COLO668 (cell line): ENCODE data around the gene TMEM164.
"Not testable (repeated sequence)": the region's sequence is repeated elsewhere in the genome, so short reads cannot be mapped to it uniquely, and the experiment has no call there.

Source experiments
- DNase-seq: peaks from one replicate; lab custom pipeline; 2025; ENCODE audit not compliant: unreplicated experiment; lab: John Stamatoyannopoulos, UW

The TMEM164 gene

DNA sequence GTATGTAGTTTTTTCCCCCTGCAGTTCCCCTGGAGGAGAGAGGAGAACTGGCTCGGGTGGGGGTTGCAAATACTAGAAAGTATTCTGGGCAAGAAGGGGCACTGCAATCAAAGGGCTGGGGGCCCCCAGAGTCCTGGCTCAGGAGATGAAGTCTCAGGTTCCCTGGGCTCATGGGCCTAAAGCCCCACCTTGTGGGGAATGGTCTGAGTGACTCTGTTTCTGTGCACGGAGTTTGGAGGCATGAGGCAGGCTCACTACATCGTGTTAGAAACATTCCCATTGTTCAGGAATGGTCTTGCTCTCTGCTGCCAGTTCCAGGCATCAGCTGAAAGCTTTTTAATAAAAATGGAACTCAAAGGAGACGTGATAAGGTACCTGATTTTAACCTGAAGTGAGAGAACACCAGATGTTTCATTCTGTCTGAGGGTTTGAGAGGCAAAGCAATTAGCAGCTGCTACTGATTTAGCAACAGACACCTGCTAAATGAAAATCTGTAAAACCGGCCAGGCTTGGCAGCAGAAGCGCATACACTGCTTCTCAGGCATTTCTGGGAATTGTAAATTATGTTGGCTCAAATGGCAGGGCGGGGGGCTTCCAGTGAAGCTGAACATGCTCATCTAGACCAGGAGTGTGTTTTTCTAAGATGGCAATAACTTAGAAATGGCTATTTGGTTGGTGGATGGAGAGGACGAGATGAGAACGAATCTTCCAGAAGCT lies 122.7 kb downstream of the TMEM164 start:
- peak; percentile 1 for DNase-seq

DNA sequence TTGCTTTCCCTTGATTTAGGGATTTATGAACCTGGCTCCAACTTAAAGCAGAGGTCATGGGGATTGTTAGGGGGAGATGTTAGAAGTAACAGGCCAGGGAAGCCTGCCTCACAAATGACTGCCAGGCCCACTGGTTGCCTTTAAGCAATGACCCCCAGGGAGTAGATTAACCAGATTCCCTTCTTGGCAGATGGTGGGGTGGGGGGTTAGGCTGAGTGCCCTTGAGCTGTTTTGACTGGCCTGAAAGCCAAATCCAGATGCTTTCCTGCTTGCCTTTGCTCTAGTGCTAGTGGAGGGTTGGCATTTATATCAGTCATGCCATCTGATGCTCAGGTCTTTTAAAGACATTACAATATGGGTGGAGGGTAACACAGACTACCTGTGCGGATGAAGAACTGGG lies 128.1 kb downstream of the TMEM164 start:
- no peak for DNase-seq

GRCh38 chrX:110132450-110133114 lies 129.7 kb downstream of the TMEM164 start:
- no peak for DNase-seq

- DNase-seq = no peak
Measured at GRCh38 chrX:110133735-110134370, 130.9 kb downstream of the TMEM164 start.

DNA sequence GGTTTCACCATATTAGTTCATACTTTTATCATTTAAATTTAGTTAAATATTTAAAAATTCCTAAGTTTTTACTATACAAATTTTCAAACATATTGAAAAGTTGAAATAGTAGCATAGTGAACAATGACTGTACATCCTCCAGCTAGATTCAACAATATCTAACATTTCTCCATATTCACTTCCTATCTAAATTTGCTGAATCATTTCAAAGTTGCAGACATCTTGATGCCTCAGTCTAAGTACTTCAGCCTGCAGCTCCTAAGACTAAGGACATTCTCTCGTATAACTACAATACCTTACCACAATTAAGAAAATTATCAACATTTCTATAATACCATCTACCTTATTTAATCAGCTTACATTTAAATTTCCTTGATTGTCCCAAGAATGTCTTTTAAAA lies 132.7 kb downstream of the TMEM164 start:
- no peak for DNase-seq

GRCh38 chrX:110136136-110136535 lies 133.2 kb downstream of the TMEM164 start:
- DNase-seq = no peak

DNA sequence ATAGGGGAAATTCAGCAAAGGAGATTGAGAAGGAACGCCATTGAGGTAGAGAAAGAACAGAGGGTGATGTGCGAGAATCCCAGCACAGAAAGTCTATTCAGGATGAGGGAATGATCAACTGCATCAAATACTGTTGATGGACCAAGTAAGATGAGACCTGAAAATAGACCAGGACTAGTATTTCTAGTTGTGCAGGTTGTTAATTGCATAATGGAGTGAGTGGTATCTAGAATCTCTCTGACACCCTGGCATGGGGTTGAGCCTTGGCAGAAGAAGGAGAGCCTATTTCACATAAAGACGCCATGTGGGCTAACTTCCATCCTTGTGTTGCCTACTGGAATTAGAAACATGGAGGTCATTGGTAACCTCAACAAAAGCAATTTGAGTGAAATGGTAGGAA lies 135.6 kb downstream of the TMEM164 start:
- DNase-seq = no peak

DNA sequence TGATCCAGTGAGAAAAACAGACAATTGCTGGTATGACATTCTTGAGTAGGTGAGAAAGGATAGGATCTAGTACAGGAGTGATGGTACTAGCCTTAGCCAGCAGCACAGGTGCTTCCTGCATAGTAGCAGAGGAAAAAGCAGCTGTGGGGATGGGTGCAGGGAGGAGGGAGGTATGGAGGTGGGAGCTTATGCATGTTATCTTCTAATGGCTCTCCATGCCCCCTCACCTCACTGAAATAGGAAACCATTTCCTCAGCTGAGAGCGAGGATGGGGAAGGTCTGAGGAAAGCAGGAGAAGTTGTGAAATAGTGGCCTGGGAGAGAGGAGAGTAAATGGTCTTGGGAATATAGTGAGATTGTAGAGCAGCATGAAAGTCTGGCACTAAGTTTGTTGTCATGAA lies 136.3 kb downstream of the TMEM164 start:
- no peak for DNase-seq

DNA sequence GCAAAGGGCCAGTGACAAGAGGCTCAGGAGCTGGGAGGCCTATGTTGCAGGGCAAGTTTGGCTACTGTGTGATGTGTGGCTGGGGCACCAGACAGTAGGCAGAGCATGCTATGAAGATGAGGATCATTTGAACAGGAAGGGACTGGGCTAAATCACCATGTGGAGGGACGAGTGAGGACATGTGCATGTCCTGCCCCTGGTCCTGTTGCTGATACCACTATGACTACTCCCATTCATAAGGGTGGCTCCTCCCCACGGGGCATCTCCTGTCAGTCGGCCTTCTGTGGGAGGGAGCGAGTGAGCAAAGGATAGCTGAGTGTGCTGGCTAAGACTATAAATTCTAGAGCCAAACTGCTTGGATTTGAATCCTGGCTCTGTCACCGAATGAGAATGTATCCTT lies 139.2 kb downstream of the TMEM164 start:
- DNase-seq = no peak

DNA sequence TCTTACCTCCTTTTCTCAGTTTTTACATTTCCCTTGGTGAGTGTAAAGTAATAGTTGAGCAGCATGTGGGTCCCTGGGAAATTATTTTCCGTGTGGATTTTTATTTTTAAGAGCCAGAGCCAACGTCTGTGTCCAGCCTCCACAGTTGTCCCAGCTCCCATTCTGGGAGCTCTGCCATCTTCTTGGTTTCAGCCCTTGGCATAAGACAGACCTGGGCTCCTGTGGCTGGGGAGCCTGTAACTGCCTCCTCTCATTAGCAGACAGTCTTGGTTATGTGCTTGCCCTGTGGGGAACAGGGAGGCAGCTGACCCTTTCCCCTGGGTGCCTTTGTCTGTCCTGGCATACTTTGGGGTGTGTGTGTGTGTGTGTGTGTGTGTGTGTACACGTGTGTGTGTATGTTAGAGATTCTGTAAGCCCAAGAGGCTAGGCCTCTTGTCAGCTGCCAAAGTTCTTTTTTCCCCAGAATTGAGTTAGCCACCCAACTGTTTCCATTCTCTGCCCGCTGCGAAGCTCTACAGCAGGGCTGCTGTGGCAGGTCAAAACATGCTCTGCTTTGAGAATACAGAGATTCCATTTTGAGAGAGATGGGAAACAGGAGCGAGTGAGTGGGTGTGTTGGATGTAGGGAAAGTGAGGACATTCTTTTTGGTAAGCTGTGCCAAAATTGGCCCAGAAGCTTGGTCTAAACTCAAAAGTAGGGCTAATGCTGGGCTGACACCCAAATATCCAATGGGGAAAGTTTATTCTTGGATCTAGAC lies 140.7 kb downstream of the TMEM164 start:
- no peak for DNase-seq

GRCh38 chrX:110145311-110145710 lies 142.4 kb downstream of the TMEM164 start:
- DNase-seq = no peak

DNA sequence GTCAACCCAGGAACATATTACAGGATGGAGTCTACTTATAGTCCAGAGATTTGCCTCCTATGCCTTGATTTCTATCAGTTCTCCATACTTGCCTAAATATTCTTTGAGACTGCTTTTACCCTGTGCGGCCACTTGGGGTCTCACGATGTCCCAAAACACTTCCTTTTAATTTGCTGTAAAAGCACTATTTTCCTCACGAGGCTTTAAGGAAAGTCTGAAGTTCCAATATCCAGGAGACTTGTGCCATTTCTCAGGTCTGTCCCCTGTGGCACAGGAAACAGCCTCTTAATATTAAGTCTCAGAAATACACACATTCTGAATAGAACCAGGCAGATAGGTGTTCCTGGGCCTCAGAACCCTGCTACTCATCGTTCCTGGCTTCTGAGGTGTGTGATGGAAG lies 142.9 kb downstream of the TMEM164 start:
- DNase-seq = peak; percentile 1

- DNase-seq = peak; percentile 28
Measured at GRCh38 chrX:110146521-110146920, 143.6 kb downstream of the TMEM164 start.

GRCh38 chrX:110153244-110153643 lies 150.3 kb downstream of the TMEM164 start:
- DNase-seq = no peak

GRCh38 chrX:110153896-110154295 lies 151.0 kb downstream of the TMEM164 start:
- no peak for DNase-seq

DNA sequence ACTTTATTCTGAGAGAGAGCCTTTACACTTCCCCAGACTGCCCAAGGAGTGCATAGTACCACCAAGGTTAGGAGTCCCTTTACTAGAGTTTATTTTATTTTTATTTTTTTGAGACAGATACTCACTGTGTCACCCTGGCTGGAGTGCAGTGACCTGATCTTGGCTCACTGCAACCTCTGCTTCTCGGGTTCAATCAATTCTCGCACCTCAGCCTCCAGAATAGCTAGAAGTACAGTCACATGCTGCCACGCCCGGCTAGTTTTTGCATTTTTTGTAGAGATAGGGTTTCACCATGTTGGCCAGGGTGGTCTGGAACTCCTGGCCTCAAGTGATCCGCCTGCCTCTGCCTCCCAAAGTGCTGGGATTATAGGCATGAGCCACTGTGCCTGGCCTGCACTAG lies 151.4 kb downstream of the TMEM164 start:
- not testable (repeated sequence) for DNase-seq

DNA sequence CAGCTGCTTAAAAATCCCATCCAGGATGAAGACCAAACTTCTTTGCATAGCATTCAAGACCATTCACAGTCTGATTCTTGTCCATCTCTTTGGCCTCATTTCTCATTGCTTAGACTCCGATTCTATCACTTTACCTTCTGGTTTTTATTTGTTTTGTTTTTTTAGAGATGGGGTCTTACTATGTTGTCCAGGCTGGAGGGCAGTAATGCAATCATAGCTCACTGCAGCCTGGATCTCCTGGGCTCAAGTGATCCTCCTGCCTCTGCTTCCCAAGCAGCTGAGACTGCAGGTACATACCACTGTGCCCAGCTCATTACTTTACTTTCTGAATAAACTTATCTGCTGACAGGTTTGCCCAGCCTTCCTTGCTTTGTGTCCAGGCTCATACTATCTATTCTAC lies 152.8 kb downstream of the TMEM164 start:
- no peak for DNase-seq

DNA sequence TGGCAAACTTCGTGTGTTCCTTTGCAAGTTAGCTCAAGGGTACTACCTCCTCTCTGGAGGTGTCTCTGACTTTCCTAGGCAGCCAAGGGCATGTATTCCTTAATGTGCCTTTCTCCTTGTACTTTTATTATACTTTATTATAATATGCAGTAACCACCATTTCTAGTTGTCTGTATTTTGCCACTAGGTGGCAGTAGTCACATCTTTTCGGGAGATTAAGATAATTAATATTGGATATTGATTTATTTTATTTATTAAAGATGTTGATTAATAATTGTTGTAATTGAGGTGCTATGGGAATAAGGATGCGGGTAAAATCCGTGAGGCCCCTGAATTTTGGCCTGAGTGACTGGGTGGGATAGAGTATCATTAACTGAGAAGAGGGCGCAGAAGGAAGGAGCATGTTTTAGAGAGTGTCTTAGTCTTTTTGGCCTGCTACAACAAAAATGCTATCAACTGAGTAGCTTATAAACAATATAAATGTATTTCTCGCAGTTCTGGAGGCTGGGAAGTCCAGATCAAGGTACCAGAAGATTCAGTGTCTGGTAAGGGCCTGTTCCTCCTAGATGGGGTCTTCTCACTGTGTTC lies 153.3 kb downstream of the TMEM164 start:
- DNase-seq = no peak

DNA sequence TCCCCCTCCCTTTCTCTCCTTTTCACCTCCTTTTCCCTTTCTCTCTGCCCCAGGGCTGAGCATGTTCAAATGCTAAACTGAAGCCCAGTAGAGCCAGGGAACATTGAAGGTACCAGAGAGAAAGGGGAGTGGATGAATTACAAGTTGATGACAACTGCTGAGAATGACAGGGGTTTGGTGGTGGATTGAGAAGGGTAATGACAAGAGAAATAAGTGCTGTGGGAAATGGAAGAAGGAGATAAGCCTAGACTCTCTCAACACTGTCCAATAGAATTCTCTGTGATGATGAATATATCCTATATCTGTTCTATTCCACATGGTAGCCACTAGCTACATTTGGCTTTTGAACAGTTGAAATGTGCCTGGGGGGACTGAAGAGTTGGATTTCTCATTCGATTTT lies 154.5 kb downstream of the TMEM164 start:
- no peak for DNase-seq

DNA sequence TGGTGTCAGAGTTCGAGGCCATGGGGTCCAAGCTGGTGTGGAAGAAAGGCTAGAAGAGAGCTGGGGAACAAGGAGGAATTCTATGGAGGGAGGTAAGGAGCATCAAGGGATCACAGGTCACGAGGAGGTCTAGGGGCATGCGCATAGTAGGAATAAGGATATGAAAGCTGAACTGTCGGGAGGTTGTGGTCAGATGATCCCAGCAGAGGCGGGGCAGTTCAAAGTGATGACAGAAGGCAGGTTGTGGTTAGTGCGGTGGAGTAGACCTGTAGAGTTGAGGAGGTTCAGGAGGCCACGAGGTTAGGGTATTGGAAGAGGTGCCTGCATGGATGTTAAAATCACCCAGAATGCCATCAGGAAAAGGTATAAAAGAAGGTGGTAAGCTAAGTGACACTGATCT lies 156.3 kb downstream of the TMEM164 start:
- no peak for DNase-seq

DNA sequence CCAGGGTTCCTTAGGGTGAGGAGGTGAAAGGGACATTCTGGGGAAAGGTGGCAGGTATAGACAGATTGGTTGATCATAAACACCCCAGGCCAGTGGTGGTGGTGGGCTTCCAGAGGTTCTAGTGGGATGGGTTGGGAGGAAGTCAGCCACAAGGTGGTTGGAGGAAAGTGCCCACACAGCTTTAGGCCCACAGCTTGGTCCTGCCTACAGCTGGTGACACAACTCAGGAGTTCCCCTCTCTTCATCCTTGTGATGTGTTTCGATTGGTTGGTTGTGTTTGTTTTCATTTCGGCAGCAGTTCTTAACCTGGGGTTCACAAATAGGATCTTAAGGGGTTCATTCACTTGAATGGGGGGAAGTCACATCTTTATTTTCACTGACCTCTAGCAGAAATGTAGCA lies 157.0 kb downstream of the TMEM164 start:
- no peak for DNase-seq
